Measurements from ENCODE around the gene FLII. TPM values are rescaled to one million over a fixed set of nuclear protein-coding genes. Genes with fewer than 3 reads are reported as not detected.

Gene FLII
- total RNA-seq, 1 experiment from 2014 or later, result 343 TPM

GRCh38 chr17:18227635-18228034 lies 30.9 kb downstream of the FLII start:
- peaks cover 21% of the 10 kb centered on the region for H3K4me1 ChIP-seq
- no peaks in the 10 kb centered on the region; the same call in 1 of the 2 replicates for H3K36me3 ChIP-seq (ENCODE audit: control insufficient read depth, insufficient read depth, low read length)
- no peak overlapping the region for H3K4me3 Mint-ChIP-seq (ENCODE audit: unreplicated experiment)
- ChIA-PET CTCF (no interaction called here), POLR2A (interaction anchor here (0.6 kb wide), 1 partner anchor 43 kb away, joined by 3 read pairs; no protein-coding TSS in a partner anchor)
- H3K4me1 Mint-ChIP-seq (ENCODE audit: low read depth, unreplicated experiment), result peaks cover 21% of the 10 kb centered on the region
- DNase-seq, result no peak
- no peaks in the 10 kb centered on the region for H3K27me3 ChIP-seq (replicated peaks; ENCODE audit: control insufficient read depth, insufficient read depth, low read length)
- H3K27ac Mint-ChIP-seq (ENCODE audit: unreplicated experiment), result no peak overlapping the region
- H3K36me3 Mint-ChIP-seq (ENCODE audit: insufficient read depth, unreplicated experiment), result peaks cover 6% of the 10 kb centered on the region
- intact Hi-C loops (cut with micrococcal nuclease; ENCODE audit: unreplicated experiment), result no loop called here
- no peaks in the 10 kb centered on the region for H3K9me3 ChIP-seq
- no peaks in the 10 kb centered on the region for H3K27me3 Mint-ChIP-seq (ENCODE audit: insufficient read depth, unreplicated experiment)
- no TSS peak for BruUV-seq (replicated peaks)
- no peak overlapping the region for H3K4me3 ChIP-seq (ENCODE audit: low read depth, low read length)
- TF ChIP-seq CTCF (IDR thresholded peaks at IDR 0.05; ENCODE audit: insufficient read depth in 1 of 2, low read depth in 1 of 2, low read length in 1 of 2, severe bottlenecking in 1 of 2, unreplicated experiment in 1 of 2), result no peak
- H3K9me3 Mint-ChIP-seq (ENCODE audit: unreplicated experiment), result no peaks in the 10 kb centered on the region

- Mint-ChIP-seq H3K36me3 (ENCODE audit: insufficient read depth, unreplicated experiment) (peaks cover 6% of the 10 kb centered on the region), H3K27me3 (ENCODE audit: insufficient read depth, unreplicated experiment) (no peaks in the 10 kb centered on the region), H3K27ac (ENCODE audit: unreplicated experiment) (peak overlapping the region; percentile 93), H3K9me3 (ENCODE audit: unreplicated experiment) (no peaks in the 10 kb centered on the region), H3K4me3 (ENCODE audit: unreplicated experiment) (peak overlapping the region; percentile 99), H3K4me1 (ENCODE audit: low read depth, unreplicated experiment) (peaks cover 21% of the 10 kb centered on the region)
- Histone ChIP-seq H3K4me3 (ENCODE audit: low read depth, low read length) (peak overlapping the region; percentile 87), H3K9me3 (no peaks in the 10 kb centered on the region), H3K27me3 (replicated peaks; ENCODE audit: control insufficient read depth, insufficient read depth, low read length) (no peaks in the 10 kb centered on the region), H3K4me1 (peaks cover 21% of the 10 kb centered on the region), H3K36me3 (ENCODE audit: control insufficient read depth, insufficient read depth, low read length) (no peaks in the 10 kb centered on the region)
- TSS peak; percentile 64 for BruUV-seq (replicated peaks)
- POLR2A ChIA-PET, result no interaction called here
- TF ChIP-seq CTCF (IDR thresholded peaks at IDR 0.05; ENCODE audit: insufficient read depth in 1 of 2, low read depth in 1 of 2, low read length in 1 of 2, severe bottlenecking in 1 of 2, unreplicated experiment in 1 of 2), result no peak
- CTCF ChIA-PET, result no interaction called here
- intact Hi-C loops (cut with micrococcal nuclease; ENCODE audit: unreplicated experiment), result no loop called here
- DNase-seq, result no peak
Measured at GRCh38 chr17:18226284-18226945, 32.1 kb downstream of the FLII start.

- peaks cover 21% of the 10 kb centered on the region for H3K4me1 Mint-ChIP-seq (ENCODE audit: low read depth, unreplicated experiment)
- peak overlapping the region; percentile 93 for H3K27ac Mint-ChIP-seq (ENCODE audit: unreplicated experiment)
- intact Hi-C loops (cut with micrococcal nuclease; ENCODE audit: unreplicated experiment), result loop anchor here (2.0 kb wide), 1 partner anchor 43 kb away; the partner anchor contains the start of gene ALKBH5
- no TSS peak for BruUV-seq (replicated peaks)
- H3K4me3 Mint-ChIP-seq (ENCODE audit: unreplicated experiment), result peak overlapping the region; percentile 99
- H3K9me3 Mint-ChIP-seq (ENCODE audit: unreplicated experiment), result no peaks in the 10 kb centered on the region
- H3K36me3 ChIP-seq (ENCODE audit: control insufficient read depth, insufficient read depth, low read length), result no peaks in the 10 kb centered on the region
- H3K27me3 Mint-ChIP-seq (ENCODE audit: insufficient read depth, unreplicated experiment), result no peaks in the 10 kb centered on the region
- TF ChIP-seq CTCF (IDR thresholded peaks at IDR 0.05; ENCODE audit: insufficient read depth in 1 of 2, low read depth in 1 of 2, low read length in 1 of 2, severe bottlenecking in 1 of 2, unreplicated experiment in 1 of 2), result no peak
- H3K36me3 Mint-ChIP-seq (ENCODE audit: insufficient read depth, unreplicated experiment), result peaks cover 6% of the 10 kb centered on the region
- H3K9me3 ChIP-seq, result no peaks in the 10 kb centered on the region
- H3K4me3 ChIP-seq (ENCODE audit: low read depth, low read length), result peak overlapping the region; percentile 87
- peaks cover 21% of the 10 kb centered on the region for H3K4me1 ChIP-seq
- no peak for DNase-seq
- ChIA-PET POLR2A (no interaction called here), CTCF (no interaction called here)
- no peaks in the 10 kb centered on the region for H3K27me3 ChIP-seq (replicated peaks; ENCODE audit: control insufficient read depth, insufficient read depth, low read length)
Measured at GRCh38 chr17:18225642-18226283, 32.8 kb downstream of the FLII start.
